DMS114 treated with DMSO at 0.1 percent for 48 hours (cell line): ENCODE measurements around the gene TGM4.
A peak's percentile ranks its signal among the peaks of the same experiment; 100 is the strongest.
"Not testable (repeated sequence)": the region's sequence is repeated elsewhere in the genome, so short reads cannot be mapped to it uniquely, and the experiment has no call there.

Experiments used
- DNase-seq: peaks from one replicate; lab custom pipeline; 2025; ENCODE audit not compliant: unreplicated experiment; lab: John Stamatoyannopoulos, UW

TGM4 gene

GRCh38 chr3:44874308-44874707 is at the start of gene TGM4:
TSS of gene TGM4 (plus strand) at chr3:44874608. CDS start at chr3:44874679, 71 bp downstream.
- no peak for DNase-seq

GRCh38 chr3:44825264-44825925 is 49.0 kb upstream of the TGM4 start:
- no peak for DNase-seq

DNA sequence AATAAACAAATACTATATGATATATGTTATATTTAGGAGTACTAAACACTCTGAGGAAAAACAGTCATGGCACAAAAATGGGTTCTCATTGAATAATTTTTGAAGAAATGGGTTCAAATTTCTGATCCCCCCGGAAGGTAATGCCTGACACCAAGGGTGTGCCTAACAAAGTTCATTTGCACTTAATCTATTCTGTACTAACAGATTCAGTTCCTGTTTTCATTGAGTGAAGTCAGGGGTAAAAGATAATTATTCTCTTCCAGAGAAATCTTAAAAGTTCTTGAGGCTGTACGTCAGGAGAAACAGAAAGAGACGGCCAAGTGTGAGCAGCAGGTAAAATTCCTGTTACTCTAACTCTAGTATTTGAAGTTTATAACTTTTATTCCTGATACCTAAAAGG is 47.2 kb upstream of the TGM4 start:
- no peak for DNase-seq

DNA sequence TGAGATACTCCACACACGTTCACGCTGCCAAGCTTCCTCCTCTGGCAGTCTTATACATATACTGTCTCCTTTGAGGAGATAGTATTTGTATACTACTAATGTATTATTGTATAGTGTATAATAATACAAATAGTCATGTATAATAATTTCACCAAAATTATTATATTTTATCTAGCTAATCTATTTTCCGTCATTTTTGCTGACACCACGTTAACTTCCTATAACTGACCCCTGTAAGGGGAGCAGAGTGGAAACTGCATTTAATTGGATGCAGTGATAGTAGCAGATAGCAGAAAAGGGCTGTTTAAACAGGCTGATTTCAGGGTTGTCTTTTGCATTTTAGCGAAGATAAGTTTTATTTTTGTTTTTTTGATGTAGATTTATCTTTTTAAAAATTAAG is 43.2 kb upstream of the TGM4 start:
- DNase-seq: no peak

DNA sequence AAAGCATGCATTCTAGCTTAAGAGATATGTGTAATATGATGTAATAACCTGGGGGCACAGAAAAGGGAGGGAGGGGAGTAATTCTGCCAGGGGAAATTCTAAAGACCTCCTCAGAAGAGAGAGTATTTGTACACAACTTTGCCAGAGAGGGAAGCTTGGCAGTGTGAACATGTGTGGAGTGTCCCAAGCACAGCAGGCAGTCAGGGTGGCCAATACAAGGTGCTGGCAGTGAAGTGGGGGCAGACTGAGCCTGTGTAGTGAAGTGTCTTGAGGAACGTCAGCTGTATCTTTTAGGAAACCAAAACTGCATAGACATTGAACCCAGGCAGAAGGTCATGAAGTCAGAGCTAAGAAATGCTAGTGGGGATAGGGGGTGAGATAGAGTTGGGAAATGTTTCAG is 42.4 kb upstream of the TGM4 start:
- no peak for DNase-seq

- no peak for DNase-seq
Measured at GRCh38 chr3:44832965-44833364, 41.4 kb upstream of the TGM4 start.

DNA sequence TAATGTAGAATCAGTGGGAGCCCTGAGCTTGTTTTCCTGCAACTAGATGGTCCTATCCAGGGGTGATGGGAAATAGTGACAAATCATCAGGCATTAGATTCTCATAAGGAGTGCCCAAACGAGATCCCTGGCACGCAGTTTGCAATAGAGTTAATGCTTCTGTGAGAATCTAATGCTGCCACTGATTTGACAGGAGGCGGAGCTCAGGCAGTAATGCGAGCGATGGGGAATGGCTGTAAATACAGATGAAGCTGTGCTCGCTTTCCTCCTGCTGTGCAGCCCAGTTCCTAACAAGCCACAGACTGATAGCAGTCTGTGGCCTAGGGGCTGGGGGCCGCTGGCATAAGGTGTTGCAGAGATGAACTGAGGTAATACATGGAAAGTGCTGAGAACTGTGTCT is 41.0 kb upstream of the TGM4 start:
- DNase-seq: no peak

DNA sequence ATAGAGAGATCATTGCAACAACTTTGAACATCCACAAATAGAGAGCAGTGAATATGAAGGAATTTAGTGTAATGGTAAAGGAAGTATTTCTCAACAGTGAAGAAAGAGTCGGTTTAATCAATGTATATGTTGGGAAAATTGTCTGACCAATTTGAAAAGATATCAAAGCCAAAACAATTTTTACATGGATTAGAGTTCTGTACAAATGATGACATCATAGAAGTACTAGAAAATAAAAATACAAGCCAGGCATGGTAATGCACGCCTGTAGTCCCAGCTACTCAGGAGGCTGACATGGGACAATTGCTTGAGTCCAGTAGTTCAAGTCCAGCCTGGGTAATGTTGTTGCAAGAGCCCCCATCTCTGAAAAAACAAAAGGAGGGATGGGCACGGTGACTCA is 38.7 kb upstream of the TGM4 start:
- DNase-seq: no peak

DNA sequence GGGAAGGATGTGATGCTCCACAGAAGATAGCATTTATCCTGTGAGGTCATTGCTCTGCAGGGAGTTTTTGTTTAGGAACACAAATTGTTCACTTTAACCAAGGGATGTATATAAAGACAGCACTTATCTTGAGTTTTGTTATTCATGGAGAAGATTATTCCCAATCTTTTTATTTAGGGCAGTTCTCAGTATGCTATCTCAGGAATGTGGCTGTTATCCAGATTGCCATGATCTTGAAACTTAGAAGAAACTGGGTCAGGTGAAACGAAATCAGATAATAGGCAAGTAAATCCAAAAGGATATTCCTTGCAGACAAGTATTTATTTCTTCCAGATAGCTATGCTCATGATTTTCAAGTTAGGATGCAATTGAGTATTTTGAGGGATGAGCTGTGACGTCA is 32.0 kb upstream of the TGM4 start:
- DNase-seq: no peak

DNA sequence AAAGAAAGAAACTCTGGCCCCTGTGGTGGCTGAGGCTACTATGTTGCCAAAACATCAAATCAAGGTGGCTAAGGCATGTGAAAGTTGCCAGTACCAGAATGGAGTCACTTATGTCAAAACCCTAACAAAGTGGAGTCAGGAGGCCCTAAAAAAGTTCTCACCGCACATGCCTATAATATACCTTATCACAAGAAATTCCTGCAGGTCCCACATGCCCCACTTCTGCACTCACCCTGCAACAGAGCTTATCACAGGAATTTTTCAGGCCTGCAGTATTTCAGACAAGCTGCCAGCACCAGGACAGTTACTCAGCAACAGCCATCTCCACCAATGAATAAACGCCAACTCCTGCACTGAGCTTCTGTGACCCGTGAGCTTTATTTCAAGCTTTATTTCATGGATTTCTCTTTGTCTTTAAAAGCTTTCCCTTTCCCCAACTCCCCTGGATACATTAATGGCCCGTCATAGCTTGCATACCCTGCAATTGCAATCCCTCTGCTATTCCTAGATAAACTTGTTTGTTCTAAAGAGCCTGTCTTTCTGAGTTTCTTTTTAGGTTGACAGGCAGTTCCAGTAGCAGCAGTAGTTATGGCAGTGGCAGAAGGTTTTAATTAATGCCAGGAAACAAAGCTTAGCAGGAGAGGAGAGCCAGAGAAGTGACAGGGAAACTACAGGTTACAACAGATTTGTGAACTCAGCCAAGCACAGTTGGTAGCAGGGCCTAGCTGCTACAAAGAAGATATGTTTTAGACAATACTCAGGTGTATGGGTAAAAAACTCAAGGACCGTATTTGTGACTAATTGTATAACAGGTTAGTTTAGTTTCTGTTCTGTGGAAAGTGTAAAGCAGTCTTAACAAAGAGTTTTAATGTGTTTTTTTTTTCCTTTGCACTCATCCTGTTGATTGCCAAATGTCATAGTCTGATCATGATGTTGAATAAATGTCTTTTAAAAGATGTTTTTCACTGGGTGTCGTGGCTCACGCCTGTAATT is 28.6 kb upstream of the TGM4 start:
- no peak for DNase-seq

- no peak for DNase-seq
Measured at GRCh38 chr3:44848634-44849033, 25.8 kb upstream of the TGM4 start.

- not testable (repeated sequence) for DNase-seq
Measured at GRCh38 chr3:44856663-44857062, 17.7 kb upstream of the TGM4 start.

- no peak for DNase-seq
Measured at GRCh38 chr3:44860117-44860516, 14.3 kb upstream of the TGM4 start.

DNA sequence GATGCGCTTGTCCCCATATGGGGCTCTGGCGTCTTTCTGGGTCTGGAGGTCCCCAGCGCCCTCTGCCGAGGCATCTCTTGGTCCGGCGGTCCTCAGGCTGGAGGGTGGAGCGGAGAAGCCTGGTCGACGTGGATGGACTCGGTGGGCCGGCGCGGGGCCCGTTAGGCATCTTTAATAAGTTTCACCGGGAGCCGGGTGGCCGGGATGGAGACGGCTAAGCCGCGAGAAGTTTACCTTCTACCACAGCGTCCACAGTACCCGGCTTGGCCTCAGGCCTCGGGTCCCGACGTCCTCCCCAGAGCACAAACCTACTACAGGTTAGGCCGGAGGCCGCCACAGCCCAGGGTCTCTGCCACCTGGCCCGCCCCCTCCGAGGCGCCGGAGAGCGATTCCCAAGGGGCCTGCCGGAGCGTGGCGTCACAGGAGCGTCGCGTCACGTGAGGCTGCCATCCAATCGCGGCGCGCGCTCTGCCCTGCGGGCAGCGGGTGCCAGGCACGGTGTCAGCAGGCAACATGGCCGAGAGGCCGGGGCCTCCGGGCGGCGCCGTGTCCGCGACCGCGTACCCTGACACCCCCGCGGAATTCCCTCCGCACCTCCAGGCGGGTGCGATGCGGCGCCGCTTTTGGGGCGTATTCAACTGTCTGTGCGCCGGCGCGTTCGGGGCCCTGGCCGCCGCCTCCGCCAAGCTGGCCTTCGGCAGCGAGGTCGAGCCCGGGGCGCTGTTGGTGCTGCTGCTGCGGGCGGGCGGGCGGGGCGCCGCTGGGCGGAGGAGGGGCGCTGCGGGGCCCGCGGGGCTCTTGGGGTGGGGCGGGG is 12.8 kb upstream of the TGM4 start, which contains the start of gene TMEM42:
Gene TMEM42 (plus strand): TSS at position 501 of the 814 bp plus-strand sequence. CDS start 13 bp downstream, at position 514.
- DNase-seq: peak; percentile 76

DNA sequence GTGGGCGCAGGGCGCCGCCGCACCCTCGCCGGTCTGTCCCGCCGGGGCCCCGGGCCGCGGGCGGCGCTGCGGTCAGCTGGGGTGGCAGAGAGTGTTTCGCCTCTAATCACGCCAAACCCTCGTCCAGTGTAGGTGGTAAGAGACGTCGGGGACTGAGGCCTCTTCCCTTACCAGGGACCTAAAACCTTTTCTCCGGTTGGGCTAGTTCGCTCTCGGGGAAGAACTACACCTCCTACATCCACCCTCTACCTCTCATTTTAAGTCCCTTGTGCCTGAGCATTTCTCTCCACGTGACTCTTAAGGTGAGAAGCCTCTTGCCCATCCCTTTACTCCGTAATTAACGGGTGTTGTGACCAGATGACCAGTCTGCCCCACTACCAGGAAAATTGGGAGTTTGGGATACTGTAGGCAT is 12.2 kb upstream of the TGM4 start:
- no peak for DNase-seq

DNA sequence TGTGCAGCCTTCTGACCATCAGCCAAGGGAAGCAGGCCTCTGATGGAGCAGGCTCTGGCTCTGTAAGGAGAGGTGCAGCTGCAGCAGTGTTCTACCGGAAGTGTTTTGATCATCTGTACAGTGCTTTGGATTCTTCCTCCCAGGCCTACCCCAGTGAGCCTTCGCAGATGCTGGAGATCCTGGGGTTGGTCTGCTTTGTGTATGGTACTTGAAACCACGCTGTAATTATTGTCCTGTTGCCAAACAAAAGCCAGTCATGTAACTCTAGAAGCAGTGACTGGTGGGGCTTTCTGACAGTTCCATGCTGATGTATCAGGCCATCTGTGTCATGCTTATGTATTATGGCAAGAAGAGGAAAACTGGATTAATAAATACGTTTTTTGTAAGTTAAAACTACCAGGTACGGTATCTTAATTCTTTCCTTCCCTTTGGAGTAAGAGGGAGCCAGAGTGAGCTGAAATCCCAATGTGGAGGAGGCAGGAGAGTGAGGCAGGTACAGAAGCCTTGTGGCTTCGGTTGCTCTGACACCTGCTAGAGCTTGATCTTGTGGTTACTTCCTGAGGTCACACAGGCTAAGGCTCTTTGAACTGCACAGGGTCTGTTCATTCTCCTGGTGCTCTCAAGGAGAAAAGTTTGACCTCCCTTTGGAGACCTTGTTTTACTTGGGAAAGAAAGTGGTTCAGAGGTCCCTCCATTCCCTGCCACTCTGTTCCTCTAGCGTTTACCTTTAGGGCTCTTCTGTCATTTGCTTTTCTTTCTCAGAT is 9.0 kb upstream of the TGM4 start:
- DNase-seq: no peak

GRCh38 chr3:44867421-44868111 is 6.8 kb upstream of the TGM4 start:
- no peak for DNase-seq

- no peak for DNase-seq
Measured at GRCh38 chr3:44870375-44871061, 3.9 kb upstream of the TGM4 start.

DNA sequence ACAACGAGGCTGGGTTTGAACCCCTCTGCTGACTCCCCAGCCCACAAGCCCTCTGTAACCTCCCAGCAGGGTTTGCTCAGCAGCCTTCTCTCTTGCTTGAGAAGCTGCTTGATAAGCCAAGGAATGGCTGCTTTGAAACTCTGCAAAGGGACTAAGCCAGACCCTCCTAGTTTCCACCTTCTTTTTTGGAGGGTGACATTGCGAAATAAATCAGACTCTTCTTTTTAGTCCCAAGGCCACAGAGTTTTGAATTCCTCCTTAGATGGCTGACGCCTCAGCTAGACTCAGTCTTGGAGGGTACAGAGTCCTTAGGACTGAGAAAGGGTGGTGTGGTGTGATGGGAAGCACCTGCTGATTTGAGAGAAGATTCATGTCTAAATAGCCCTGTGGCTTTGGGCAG is 1.2 kb downstream of the TGM4 start:
- DNase-seq: no peak
